GM12892 (cell line): ENCODE results near the gene SBK3.

Experiments used
- POLR2A ChIP-seq: IDR thresholded peaks from 2 replicates; pipeline ENCODE4 v1.6.1; 2011; ENCODE audit warnings: low read depth, low read length, control low read depth
- POLR2AphosphoS5 ChIP-seq: IDR thresholded peaks from 2 replicates; pipeline ENCODE4 v1.6.1; 2011; ENCODE audit warnings: low read depth, low read length, control low read depth
- TAF1 ChIP-seq: IDR thresholded peaks from 2 replicates; pipeline ENCODE4 v1.6.1; 2011; ENCODE audit warnings: low read depth, mild to moderate bottlenecking, control low read depth, low read length, borderline replicate concordance

GRCh38 chr19:55581823-55582223, 36.5 kb upstream of the SBK3 start:
- no peak for TF ChIP-seq TAF1
- TF ChIP-seq POLR2A: no peak
- no peak for TF ChIP-seq POLR2AphosphoS5
